Lung (tissue), 12 donors: ENCODE measurements around the gene RASL11A. TPM values are rescaled to one million over a fixed set of nuclear protein-coding genes. Genes with fewer than 3 reads are reported as not detected.

Experiments used
- ATAC-seq: fragments of 200-7000 bp; cut with Tn5 transposase; one replicate; pipeline ENCODE4 v1.9.1; 2020; ENCODE audit warnings: moderate number of reproducible peaks; ENCODE audit not compliant: insufficient read depth, low FRiP score
- DNase-seq, 3 donors: peaks; one replicate each; pipeline ENCODE4 v3.0.0-alpha.2; 2013 to 2017
- H3K27ac ChIP-seq, 2 donors: one replicate each; pipeline ENCODE4 v1.5.1; 2013; ENCODE audit warnings: mild to moderate bottlenecking in 2 of 2, moderate library complexity in 2 of 2, control low read depth in 1 of 2, inconsistent platforms in 1 of 2, low read depth in 1 of 2, low read length in 1 of 2
- H3K27me3 ChIP-seq, 3 donors: one replicate each; pipeline ENCODE4 v1.5.1; 2013; ENCODE audit warnings: low read length in 2 of 3; ENCODE audit not compliant: control insufficient read depth in 3 of 3, insufficient read depth in 3 of 3
- H3K36me3 ChIP-seq, 4 donors: one replicate each; pipeline ENCODE4 v1.5.1; 2013; ENCODE audit warnings: low read length in 4 of 4, mild to moderate bottlenecking in 1 of 4, moderate library complexity in 1 of 4; ENCODE audit not compliant: control insufficient read depth in 4 of 4, insufficient read depth in 4 of 4
- H3K4me1 ChIP-seq, 5 donors: one replicate each; pipeline ENCODE4 v1.5.1; 2013; ENCODE audit warnings: low read length in 5 of 5, mild to moderate bottlenecking in 2 of 5, moderate library complexity in 1 of 5; ENCODE audit not compliant: control insufficient read depth in 5 of 5, insufficient read depth in 5 of 5
- H3K4me3 ChIP-seq: one replicate; pipeline ENCODE4 v1.5.1; 2013; ENCODE audit warnings: mild to moderate bottlenecking, control low read depth, moderate library complexity
- H3K9ac ChIP-seq, 2 donors: one replicate each; pipeline ENCODE4 v1.5.1; 2013; ENCODE audit warnings: low read length in 2 of 2, control low read depth in 1 of 2; ENCODE audit not compliant: insufficient read depth in 1 of 2
- H3K9me3 ChIP-seq, 4 donors: one replicate each; pipeline ENCODE4 v1.5.1; 2013; ENCODE audit warnings: low read length in 3 of 4, mild to moderate bottlenecking in 1 of 4, moderate library complexity in 1 of 4; ENCODE audit not compliant: control insufficient read depth in 4 of 4, insufficient read depth in 3 of 4
- WGBS, 2 donors: extraction: QIAGEN DNeasy Blood & Tissue Kit; methylation state at CpG; one replicate each; pipeline ENCODE4 v1.1.7; 2013; 5-methylcytosine and 5-hydroxymethylcytosine counted together
- polyA plus RNA-seq, 2 donors: library from polyadenylated mRNA; stranded (reverse); fragments of 200-250 nt; gene quantifications; one replicate each; pipeline ENCODE4 v1.2.1, GENCODE V29; 2013
- total RNA-seq, 2 donors: library from RNA; depleted of rRNA in 1 of 2; stranded (reverse); fragments of >200 nt in 1 of 2; gene quantifications; one replicate each; pipeline ENCODE4 v1.2.1, GENCODE V29; 2014 to 2021
- TF ChIP-seq, protein P1 (sequence below): IDR thresholded peaks from 2 replicates; pipeline ENCODE4 v1.5.1; 2012; ENCODE audit warnings: mild to moderate bottlenecking; ENCODE audit errors: control extremely low read depth, extremely low read depth
- donor health status: control.
- donor health status: control.
- donor health status: Bipolar disorder and iron deficiency.
- donor health status: healthy.
- donor health status: DM: yes; HTN: yes; CAD: no.

RASL11A gene
- total and polyA plus RNA-seq, 4 donors: 12.1 to 31.5 (median 15.2) TPM

DNA sequence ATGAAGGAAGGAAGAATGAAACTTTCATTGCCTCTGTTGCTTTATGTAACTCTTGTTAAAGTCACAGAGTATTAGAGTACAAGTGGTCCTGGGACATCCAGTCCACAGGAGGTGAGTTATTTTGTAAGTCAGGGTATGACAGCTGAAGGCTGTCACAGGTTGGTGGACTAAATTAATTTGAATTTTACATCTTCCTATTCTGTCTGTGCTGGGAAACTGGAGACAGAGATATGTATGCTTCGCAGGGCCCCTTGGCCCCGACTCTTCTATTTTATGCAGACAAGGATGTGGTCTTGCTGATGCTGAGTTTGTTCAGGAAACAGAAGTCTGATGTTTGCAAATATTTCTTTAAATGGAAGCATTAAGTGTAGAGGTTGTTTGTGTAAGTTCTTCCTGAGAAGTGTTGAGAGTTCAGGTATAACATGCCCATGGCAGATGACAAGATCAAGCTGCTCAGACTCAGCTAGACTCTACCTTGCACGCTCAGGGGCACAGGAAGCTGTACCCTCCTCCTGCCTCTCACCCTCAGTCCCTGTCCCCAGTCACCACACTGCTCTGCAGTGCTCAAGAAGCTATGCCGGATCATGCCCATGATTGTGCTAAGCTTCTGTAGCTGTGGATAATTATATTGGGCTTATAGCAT, 23.4 kb downstream of the RASL11A start:
- no peak overlapping the region for H3K9ac ChIP-seq
- no peaks in the 10 kb centered on the region for H3K27me3 ChIP-seq
- DNase-seq (no peak), ATAC-seq (no peak)
- H3K4me3 ChIP-seq: no peak overlapping the region
- TF ChIP-seq, protein P1, sequence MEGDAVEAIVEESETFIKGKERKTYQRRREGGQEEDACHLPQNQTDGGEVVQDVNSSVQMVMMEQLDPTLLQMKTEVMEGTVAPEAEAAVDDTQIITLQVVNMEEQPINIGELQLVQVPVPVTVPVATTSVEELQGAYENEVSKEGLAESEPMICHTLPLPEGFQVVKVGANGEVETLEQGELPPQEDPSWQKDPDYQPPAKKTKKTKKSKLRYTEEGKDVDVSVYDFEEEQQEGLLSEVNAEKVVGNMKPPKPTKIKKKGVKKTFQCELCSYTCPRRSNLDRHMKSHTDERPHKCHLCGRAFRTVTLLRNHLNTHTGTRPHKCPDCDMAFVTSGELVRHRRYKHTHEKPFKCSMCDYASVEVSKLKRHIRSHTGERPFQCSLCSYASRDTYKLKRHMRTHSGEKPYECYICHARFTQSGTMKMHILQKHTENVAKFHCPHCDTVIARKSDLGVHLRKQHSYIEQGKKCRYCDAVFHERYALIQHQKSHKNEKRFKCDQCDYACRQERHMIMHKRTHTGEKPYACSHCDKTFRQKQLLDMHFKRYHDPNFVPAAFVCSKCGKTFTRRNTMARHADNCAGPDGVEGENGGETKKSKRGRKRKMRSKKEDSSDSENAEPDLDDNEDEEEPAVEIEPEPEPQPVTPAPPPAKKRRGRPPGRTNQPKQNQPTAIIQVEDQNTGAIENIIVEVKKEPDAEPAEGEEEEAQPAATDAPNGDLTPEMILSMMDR: no peak
- peaks cover 0 to under 1% (median 0%) of the 10 kb centered on the region in 5 donors for H3K4me1 ChIP-seq
- H3K27ac ChIP-seq: no peak overlapping the region
- 36 to 50% methylated on average over 4 of the region's 4 CpGs for WGBS, 2 donors
- H3K9me3 ChIP-seq: no peaks in the 10 kb centered on the region
- H3K36me3 ChIP-seq: no peaks in the 10 kb centered on the region

DNA sequence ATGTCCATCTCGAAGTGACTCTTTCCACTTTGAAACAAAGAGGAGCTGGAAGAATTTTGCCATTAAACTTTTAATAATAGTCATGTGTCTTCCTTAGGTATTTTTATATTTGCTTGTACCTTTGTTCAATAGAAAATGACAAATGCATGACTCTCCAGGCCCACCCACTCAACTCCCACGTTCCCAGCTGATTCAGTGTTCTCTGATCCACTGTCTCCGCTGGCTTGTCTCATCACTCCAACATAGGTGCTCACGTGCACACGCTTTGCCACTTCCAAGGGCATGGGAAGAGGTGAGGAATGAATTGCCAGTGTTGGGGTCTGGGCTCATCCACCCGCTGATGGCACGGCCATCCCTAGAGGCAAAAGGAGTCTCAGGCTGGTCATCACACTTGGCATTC, 24.5 kb downstream of the RASL11A start:
- peaks cover 0 to 1% (median 0%) of the 10 kb centered on the region in 5 donors for H3K4me1 ChIP-seq
- H3K4me3 ChIP-seq: no peak overlapping the region
- ATAC-seq (no peak), DNase-seq (no peak)
- H3K27ac ChIP-seq: no peak overlapping the region
- TF ChIP-seq, protein P1: no peak
- no peaks in the 10 kb centered on the region for H3K36me3 ChIP-seq
- H3K9ac ChIP-seq: no peak overlapping the region
- H3K9me3 ChIP-seq: no peaks in the 10 kb centered on the region
- WGBS, 2 donors: 91 to 92% methylated on average over 7 of the region's 7 CpGs
- H3K27me3 ChIP-seq: no peaks in the 10 kb centered on the region

DNA sequence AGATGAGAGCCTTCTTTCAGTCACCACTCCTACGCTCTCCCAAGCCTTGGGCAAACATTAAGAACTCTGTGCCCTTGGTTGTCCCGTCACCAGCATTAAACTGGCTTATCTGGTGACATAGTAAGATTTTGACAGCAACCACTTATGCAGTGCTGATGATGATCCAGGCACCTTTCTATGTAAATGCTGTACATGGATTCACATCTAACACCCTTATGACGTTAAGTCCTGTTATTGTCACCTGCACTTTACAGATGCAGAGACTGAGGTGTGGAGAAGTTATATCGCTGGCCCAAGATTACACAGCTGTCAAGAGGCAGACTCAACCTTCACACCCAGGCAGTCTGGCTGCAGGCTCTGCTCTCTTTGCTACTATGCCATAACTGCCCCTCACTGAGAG, 25.0 kb downstream of the RASL11A start:
- no peak overlapping the region for H3K27ac ChIP-seq
- TF ChIP-seq, protein P1: no peak
- no peaks in the 10 kb centered on the region for H3K27me3 ChIP-seq
- H3K9me3 ChIP-seq: no peaks in the 10 kb centered on the region
- no peaks in the 10 kb centered on the region for H3K36me3 ChIP-seq
- 89 to 93% methylated on average over 4 of the region's 4 CpGs for WGBS, 2 donors
- peaks cover 0 to 1% (median 0%) of the 10 kb centered on the region in 5 donors for H3K4me1 ChIP-seq
- no peak overlapping the region for H3K9ac ChIP-seq
- H3K4me3 ChIP-seq: no peak overlapping the region
- ATAC-seq: no peak
- no peak for DNase-seq

DNA sequence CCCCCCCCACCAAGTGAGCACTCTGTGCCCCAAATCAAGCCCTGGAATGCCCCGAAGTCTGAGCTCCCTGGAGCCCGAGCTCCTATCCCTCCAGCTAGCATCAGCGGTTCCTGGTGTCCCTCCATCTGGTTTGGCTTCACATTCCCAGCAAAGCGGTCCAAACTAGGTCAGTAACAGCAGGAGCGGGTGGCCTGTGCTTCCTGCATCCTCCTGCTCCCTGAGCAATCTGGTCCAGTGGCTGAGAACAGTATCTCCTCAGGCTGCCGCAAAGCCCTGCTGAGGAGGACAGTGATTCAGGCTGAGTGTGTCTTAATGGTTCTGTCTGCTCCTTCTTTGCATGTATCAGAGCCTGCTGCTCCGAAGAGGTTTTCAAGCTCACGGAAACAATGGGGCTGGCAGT, 25.9 kb downstream of the RASL11A start:
- Histone ChIP-seq H3K27me3 (no peaks in the 10 kb centered on the region), H3K4me1 (peaks cover 0 to 1% (median 0%) of the 10 kb centered on the region in 5 donors), H3K4me3 (no peak overlapping the region), H3K9ac (no peak overlapping the region), H3K9me3 (no peaks in the 10 kb centered on the region), H3K36me3 (no peaks in the 10 kb centered on the region), H3K27ac (no peak overlapping the region)
- no peak for ATAC-seq
- 88 to 90% methylated on average over 8 of the region's 8 CpGs for WGBS, 2 donors
- TF ChIP-seq, protein P1: no peak
- DNase-seq: no peak
